Measurements from ENCODE around the gene SLAIN2.
"Not testable (repeated sequence)": the region's sequence is repeated elsewhere in the genome, so short reads cannot be mapped to it uniquely, and the experiment has no call there.

The SLAIN2 gene

DNA sequence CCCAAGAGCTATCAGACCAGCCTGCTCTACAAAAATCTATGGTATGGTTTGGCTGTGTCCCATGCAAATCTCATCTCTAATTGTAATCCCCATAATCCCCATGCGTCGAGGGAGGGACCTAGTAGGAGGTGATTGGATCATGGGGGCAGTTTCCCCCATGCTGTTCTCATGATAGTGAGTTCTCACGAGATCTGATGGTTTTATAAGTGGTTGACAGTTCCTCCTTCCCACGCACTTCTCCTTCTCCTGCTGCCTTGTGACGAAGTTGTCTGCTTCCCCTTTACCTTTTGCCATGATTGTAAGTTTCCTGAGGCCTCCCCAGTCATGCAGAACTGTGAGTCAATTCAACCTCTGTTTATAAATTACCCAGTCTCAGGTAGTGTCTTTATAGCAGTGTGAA lies 99.6 kb downstream of the SLAIN2 start:
- not testable (repeated sequence) for DNase-seq (ENCODE audit: low spot score)

DNA sequence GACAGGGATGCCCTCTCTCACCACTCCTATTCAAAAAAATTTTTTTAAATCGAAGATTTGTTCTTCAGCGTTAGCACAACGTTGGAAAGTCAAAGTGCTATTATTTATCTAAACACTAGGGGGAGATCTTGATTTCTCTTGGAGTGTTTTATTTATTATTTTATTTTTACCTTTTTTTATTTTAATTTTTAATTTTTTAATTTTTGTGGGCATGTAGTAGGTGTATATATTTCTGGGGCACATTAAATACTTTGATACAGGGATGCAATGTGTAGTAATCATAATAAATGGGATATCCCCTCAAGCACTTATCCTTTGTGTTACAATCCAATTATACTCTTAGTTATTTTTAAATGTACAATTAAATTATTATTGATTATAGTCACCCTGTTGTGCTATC lies 104.4 kb downstream of the SLAIN2 start:
- DNase-seq (ENCODE audit: low spot score), result peak; percentile 2

DNA sequence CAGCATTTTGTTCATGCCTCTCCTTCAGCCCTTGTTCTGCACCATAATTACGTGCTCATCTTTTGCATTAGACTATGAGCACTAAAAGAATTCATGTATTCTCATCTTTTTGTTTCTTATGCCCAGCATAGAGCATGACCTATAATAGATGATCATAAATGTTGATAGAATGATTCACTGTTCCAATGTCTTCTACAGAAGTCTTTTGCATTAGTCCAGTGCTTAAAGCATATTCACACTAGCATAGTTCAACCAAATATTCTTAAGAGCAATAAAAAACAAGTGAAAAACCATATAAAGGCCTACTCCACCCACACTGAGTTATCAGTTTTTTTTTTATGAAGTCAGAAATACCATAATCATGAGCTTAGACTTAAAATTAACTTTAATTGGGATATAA lies 105.3 kb downstream of the SLAIN2 start:
- no peak for DNase-seq (ENCODE audit: low spot score)

DNA sequence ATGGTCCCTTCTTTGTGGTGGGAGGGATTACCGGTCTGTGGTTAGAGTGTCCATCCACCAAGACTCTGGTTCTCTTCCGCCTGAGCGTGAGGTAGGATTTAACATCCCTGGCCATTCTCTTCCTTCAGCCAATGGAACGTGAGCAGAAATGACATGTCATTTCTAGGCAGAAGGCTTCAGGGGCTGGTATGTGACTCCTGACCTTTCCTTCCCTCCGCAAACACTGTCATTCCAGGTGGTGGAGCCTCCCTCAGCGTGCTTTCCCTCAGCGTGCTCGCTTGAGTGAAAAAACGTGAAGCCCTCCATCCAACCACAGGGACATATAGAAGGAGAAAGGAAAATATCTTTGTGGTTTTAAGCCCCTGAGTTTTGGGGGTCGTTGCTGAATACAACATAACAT lies 107.8 kb downstream of the SLAIN2 start:
- no peak for DNase-seq (ENCODE audit: low spot score)

DNA sequence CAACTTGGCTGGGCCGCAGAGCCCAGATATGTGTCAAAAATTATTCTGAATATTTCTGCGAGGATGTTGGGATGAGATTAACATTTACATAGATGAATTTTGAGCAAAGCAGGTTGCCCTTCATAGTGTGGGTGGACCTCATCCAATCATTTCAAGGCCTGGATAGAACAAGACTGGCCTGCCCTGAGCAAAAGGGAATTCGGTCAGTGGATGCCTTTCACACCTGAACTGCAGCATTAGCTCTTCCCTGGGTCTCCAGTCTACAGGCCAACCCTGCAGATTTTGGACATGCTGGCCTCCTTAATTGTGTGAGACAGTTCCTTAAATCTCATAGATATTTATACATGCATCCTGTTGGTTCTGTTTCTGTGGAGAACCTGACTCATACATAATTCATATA lies 109.4 kb downstream of the SLAIN2 start:
- DNase-seq (ENCODE audit: low spot score), result no peak

DNA sequence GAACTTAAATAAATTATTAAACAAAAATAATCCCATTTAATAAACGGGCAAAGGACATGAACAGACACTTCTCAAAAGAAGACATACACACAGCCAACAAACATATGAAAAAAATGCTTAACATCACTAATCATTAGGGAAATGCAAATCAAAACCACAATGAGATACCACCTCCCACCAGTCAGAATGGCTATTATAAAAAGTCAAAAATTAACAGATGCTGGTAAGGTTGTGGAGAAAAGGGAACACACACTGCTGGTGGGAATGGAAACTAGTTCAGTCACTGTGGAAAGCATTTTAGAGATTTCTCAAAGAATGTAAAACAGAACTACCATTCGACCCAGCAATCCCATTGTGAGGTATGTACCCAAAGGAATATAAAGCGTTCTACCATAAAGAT lies 110.3 kb downstream of the SLAIN2 start:
- not testable (repeated sequence) for DNase-seq (ENCODE audit: low spot score)

DNA sequence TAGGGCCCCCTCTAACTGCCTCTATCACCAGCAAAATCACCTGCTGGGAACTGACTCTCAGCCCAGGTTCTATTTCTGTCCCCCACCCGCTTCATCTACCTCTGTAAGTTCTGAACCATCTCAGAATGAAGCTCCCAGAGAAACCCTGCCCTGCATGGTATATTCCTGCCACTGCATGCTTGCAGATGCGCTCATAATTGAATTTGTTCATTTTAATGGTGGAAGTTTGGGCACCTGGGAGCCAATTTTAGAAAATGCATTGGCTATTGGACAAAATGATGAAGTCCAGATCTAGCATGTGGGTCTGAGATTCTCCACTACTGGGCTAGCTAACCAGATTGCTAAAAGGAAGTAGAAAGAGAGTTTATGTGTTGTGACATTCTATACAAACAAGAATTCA lies 113.3 kb downstream of the SLAIN2 start:
- DNase-seq (ENCODE audit: low spot score), result no peak

DNA sequence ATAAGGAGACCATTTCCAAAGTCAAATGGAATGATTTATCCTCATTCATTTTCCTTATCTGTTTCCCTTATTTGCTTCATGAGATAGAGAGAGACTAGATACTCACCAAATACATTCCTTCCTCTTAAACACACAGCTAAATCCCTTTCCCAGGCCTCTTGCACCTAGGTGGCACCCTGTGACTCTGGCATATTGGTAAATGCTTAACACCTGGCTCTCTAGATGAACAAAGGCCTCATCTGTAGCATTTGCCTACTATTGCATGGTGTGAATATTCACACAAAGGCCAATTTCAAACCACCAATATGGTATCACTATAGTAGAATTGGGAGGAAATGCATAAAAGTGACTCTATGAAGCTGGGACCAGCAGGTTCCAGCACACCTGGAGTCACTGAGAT lies 119.7 kb downstream of the SLAIN2 start:
- DNase-seq (ENCODE audit: low spot score), result no peak

DNA sequence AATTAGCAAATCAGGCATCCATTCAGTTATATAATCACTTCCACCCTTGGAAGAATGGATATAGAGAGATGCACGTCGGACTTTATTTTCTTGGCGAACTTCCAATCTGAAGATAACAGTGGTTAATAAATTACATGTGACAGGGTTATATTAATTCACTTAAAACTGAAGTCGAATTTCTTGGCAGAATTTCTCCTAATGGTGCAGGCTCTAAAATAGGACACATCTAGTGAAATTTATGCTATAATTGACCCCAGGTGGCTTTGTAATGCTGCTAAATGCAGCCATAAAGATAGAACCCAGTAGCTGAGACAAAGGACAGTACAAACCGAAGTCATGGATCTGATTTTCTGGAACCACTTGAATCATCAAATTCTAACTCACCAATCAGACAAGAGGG lies 121.0 kb downstream of the SLAIN2 start:
- DNase-seq (ENCODE audit: low spot score), result no peak

DNA sequence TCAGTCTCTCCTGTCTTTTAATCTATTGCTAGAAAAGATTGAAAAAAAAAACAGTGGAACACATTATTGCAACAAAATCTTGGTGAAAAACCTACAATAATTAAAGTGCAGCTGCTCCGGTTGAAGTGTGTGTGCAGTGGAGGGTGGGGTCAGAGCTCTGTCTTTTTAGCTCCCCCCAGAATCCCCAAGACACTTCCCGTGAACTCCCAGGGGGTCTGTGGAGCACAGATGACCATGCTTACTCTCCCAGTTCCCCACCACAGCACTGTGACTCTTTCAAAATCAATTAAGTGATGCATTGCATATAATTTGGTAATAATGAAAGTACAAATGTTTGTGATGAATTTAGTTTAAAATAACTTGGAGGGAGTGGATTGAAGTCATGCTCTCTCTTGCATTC lies 126.1 kb downstream of the SLAIN2 start:
- no peak for DNase-seq (ENCODE audit: low spot score)

DNA sequence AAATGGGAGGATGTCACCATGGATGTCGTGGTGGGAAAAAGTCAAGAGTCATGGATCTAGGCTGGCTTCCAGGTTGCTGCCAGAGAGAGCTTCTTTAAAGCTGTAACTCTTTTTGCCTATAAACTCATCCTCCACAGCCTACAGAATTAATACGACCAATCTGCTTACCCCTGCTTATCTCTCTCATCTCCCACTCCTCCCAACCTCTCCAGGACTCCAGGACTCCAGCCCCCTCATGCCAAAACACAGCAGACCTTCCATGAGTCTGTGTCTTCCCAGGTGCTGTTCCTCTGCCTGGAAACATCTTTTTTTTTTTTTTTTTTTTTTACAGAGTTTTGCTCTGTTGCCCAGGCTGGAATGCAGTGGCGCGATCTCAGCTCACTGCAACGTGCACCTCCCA lies 126.6 kb downstream of the SLAIN2 start:
- no peak for DNase-seq (ENCODE audit: low spot score)

DNA sequence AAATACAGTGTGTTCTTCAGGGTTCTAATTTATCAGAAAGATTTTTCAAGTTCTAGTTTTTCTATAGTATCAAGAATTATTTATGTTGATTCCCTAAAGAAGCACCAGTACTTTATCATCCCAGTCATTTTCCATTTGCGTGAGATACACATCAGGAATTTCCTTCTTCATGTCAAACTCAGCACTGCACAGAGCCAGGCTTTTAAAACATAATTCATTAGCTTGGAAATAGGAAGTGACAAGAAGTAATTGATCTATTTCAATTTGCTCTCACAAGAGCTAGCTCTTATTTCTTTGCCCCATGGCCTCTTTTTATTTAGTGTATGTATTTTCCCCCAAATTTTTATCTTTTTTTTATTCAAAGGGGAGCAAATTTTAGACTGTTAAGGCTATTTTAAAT lies 128.8 kb downstream of the SLAIN2 start:
- DNase-seq (ENCODE audit: low spot score), result no peak

DNA sequence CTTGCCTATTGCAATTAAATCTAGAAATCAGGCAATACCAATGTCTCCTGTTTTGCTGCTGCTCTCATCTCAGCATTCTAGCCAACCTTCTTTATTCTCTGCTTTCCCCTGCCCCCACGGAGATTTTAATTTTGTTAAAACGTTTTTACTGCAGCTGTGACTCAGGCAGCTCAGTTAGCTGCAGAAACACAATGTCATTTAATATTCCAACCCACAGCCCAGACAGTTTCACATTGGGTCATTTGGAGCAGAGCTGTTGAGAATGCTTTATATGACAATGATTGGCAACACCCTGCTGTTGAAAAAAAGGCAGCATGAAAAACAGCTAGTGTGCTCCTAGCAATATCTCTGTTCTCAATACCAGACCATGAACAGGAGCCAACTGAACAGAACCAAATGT lies 129.2 kb downstream of the SLAIN2 start:
- no peak for DNase-seq (ENCODE audit: low spot score)

DNA sequence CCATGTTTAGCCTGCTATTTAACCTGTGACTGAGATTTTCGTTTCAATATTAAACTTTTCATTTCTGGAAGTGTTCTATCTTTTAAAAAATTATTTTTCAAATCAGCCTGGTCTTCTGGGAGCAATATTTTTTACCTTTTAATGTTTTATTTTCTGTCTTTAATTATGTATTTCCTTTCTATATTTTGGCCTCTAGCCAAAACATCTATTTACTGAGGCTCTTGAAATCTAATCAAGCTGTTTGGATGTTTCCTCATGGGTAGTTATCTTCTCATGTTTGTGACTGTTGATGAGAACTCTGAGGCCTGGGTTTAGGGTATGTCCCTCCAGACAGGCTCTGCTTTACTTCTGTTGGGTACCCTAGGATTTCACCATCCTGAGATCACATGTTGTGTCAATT lies 131.5 kb downstream of the SLAIN2 start:
- no peak for DNase-seq (ENCODE audit: low spot score)

DNA sequence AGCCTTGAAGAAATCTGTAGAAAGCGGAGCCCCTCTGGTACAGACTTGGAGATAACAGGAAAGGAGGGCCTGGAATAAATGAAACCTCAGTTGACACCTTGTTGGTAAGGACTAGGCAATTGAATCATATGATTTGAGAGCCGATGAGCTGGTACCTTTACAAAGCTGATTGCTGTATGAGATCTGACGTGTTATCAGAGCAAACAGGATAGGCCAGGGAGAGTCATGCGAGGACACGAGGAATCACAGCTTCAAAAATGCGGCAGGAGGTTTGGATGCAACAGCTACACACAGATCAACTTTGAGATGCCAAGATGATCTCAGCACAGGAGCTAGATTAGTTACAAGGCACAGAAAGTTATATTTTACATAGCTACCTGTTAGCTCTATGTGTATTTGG lies 134.4 kb downstream of the SLAIN2 start:
- DNase-seq (ENCODE audit: low spot score), result no peak

All from SW480 (cell line).